ENCODE results near the gene DUSP8.
"Not testable (repeated sequence)": the region's sequence is repeated elsewhere in the genome, so short reads cannot be mapped to it uniquely, and the experiment has no call there.

The DUSP8 gene, protein sequence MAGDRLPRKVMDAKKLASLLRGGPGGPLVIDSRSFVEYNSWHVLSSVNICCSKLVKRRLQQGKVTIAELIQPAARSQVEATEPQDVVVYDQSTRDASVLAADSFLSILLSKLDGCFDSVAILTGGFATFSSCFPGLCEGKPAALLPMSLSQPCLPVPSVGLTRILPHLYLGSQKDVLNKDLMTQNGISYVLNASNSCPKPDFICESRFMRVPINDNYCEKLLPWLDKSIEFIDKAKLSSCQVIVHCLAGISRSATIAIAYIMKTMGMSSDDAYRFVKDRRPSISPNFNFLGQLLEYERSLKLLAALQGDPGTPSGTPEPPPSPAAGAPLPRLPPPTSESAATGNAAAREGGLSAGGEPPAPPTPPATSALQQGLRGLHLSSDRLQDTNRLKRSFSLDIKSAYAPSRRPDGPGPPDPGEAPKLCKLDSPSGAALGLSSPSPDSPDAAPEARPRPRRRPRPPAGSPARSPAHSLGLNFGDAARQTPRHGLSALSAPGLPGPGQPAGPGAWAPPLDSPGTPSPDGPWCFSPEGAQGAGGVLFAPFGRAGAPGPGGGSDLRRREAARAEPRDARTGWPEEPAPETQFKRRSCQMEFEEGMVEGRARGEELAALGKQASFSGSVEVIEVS

GRCh38 chr11:1572197-1573076 is at the start of gene DUSP8:
Gene DUSP8, minus strand, starts transcription at chr11:1572271. Its CDS starts 6,445 bp downstream, at chr11:1565826.
- DNase-seq (ENCODE audit: low read depth) = no peak

- no peak for DNase-seq (ENCODE audit: low read depth)
These were observed 47.4 kb upstream of the DUSP8 start for GRCh38 chr11:1619449-1619848.

GRCh38 chr11:1618231-1618630 is 46.2 kb upstream of the DUSP8 start:
- no peak for DNase-seq (ENCODE audit: low read depth)

DNA sequence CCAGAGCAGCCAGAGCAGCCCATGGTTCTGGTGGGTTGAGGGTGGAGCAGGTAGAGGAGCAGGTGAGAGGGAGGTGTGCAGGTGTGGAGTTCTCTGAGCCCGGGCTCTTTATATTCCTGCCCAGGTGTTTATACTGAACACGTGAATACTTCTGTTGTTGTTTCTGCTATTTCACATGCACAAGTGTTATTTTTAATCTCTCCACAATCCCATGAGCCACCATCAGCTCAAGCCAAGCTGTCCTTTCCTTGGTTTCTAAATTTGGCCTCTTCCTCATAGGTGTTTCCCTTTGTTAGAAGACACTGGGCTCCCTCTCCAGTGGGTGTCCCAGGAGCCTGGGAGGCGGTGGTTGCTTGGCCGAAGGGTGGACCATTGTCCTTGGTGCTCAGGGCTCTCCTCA is 36.3 kb upstream of the DUSP8 start, which contains the start of gene KRTAP5-3:
Gene KRTAP5-3, minus strand, starts transcription at position 101 of the 400 bp plus-strand sequence. Its CDS starts 78 bp downstream, at position 23.
- DNase-seq (ENCODE audit: low read depth) = no peak

- not testable (repeated sequence) for DNase-seq (ENCODE audit: low read depth)
These were observed 35.8 kb upstream of the DUSP8 start for GRCh38 chr11:1607901-1608300.

- not testable (repeated sequence) for DNase-seq (ENCODE audit: low read depth)
These were observed 35.2 kb upstream of the DUSP8 start for GRCh38 chr11:1607156-1607845.

DNA sequence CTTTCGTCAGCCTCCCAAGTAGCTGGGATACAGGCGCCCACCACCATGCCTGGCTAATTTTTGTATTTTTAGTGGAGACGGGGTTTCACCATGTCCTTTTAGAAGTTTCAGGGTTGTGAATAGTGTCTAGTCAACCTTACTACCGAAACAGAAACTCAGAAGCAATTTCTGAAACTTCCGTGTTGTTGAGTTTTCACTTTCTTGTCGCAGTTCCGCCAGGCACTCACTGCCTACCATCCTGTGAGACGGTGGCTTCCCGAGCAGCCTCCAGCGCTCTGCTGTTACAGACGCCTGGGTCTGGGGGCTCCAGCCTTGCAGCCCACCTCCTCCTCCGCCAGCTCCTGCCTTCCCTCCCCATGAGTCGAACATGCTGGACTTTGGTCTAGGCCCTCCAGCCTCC is 33.9 kb upstream of the DUSP8 start:
- DNase-seq (ENCODE audit: low read depth) = not testable (repeated sequence)

DNA sequence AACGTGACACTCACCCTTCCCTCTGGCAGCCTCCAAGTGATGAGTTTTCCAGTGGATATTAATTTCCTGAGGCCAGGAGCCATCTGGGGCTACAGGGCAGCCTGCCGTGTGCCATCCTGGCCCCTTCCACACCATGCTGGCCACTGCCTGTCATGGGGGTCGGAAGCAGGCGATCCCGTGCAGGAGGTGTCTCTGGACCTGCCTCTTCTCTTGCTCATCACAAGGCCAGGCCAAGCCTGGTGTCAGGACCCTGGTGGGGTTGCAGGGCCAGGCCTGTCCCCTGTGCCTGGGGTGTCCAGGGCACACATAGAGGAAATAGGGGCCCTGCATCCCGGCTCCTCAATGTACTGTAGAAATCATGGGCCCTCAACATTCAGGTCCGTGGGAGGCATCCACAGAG is 32.6 kb upstream of the DUSP8 start:
- no peak for DNase-seq (ENCODE audit: low read depth)

DNA sequence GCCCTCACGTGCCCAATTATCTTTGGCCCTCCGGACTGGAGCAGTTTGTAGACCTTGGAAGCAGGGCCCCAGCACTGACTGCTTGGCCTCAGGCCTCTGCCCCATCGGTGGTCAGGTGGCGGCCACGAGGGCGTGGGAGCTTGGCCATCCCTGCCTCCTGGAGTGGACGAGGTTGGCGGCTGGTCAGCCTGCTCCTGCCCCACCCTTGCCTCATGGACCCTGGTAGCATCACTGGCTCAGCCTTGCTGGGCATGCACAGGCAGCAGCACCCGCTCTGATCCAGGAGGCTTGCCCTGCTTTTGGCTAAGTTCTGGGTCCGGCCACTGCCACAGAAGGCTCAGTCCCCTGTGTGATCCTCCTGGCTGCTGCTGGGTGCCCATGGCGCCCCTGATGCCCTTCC is 32.1 kb upstream of the DUSP8 start:
- DNase-seq (ENCODE audit: low read depth) = no peak

DNA sequence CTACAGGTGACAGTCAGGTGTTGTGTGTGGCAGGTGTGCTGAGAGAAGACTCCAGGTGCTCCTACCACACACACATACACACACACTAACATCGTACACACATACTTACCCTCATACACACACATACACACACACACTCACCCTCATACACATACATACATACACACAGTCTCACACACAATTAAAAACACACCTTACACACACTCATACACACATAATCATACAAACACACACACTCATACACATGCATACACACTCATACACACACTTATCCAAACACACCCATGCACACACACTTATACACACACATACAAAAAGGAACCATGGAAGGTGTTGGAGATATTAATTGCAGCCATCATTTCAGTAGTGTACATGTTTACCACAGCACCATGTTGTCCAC is 31.6 kb upstream of the DUSP8 start:
- no peak for DNase-seq (ENCODE audit: low read depth)

DNA sequence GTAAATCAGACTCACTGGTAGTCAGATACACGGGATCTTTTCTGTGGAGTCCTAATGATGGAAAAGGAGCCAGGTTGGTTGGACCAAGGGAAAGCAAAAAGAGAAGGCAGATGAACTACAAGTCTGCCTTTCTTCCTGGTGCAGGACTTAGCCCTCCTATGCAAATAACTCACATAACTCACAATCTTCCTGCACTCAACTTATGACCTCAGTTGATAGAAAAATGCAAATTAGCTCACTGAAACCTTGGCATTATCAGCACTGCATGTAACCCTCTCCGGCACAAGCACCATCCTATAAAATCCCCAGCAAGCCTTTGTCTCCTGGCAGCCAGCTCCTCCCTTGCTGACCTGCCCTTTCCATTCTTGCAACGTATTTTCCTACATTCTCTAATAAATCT is 29.6 kb upstream of the DUSP8 start:
- DNase-seq (ENCODE audit: low read depth) = not testable (repeated sequence)

DNA sequence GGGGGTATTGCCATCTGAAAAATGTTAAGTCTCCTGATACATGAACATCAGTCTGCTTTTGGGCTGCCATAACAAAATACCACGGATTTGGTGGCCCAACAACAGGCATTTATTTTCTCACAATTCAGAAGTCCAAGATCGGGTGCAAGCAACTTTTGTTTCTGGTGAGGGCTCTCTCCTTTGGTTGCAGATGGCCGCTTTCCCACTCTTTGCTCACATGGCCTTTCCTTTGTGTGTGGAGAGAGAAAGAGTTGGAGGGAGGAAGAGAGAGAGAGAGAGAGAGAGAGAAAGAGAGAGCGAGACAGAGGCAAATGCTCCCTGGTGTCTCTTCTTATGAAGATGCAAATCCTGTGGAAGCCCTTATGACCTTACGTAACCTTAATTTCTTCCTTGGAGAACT is 28.6 kb upstream of the DUSP8 start:
- no peak for DNase-seq (ENCODE audit: low read depth)

DNA sequence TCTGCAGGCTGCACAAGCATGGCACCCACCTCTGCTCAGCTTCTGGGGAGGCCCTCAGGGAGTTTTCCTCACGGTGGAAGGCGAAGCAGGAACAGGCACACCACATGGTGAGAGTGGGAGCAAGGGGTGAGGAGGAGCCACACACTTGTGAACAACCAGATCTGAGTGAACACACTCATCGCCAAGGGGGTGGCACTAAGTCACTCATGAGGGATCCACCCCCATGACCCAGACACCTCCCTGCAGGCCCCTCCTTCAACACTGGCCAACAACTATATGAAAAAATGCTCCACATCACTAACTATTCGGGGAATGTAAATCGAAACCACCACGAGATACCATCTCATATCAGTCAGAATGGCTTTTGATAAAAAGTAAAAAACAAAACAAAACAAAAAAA is 26.7 kb upstream of the DUSP8 start:
- no peak for DNase-seq (ENCODE audit: low read depth)

DNA sequence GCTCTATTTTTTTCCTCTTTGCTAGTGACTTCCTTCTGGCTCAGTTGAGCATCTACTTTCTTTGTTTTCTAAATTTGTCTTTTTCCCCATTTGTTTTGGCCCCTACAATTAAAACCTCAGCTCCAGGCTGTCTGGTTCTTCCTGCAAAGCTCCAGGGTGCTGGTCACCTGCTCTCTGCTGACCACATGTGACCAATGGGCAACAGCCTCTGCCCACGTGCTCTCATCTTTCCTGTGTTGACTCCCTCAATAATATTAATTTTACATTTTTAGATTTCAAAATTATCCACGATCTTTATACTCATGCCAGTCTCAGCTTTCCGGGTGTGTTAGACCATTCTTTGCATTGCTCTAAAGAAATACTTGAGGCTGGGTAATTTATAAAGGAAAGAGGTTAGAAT is 26.3 kb upstream of the DUSP8 start:
- DNase-seq (ENCODE audit: low read depth) = not testable (repeated sequence)

DNA sequence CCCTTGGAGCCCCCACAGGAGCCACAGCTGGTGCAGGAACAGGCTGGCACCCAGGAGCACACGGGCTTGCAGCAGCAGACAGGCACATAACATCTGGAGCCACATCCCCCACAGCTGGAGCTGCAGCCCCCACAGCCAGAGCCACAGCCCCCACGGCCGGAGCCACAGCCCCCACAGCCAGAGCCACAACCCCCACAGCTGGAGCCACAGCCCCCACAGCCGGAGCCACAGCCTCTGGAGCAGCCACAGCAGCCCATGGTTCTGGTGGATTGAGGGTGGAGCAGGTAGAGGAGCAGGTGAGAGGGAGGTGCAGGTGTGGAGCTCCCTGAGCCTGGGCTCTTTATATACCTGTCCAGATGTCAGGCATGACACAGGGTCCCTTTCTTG is 25.9 kb upstream of the DUSP8 start, which contains the start of gene KRTAP5-2:
Gene KRTAP5-2, minus strand, starts transcription at position 301 of the 387 bp plus-strand sequence. Its CDS starts 44 bp downstream, at position 257.
- DNase-seq (ENCODE audit: low read depth) = no peak

- DNase-seq (ENCODE audit: low read depth) = no peak
These were observed 25.4 kb upstream of the DUSP8 start for GRCh38 chr11:1597331-1597993.

DNA sequence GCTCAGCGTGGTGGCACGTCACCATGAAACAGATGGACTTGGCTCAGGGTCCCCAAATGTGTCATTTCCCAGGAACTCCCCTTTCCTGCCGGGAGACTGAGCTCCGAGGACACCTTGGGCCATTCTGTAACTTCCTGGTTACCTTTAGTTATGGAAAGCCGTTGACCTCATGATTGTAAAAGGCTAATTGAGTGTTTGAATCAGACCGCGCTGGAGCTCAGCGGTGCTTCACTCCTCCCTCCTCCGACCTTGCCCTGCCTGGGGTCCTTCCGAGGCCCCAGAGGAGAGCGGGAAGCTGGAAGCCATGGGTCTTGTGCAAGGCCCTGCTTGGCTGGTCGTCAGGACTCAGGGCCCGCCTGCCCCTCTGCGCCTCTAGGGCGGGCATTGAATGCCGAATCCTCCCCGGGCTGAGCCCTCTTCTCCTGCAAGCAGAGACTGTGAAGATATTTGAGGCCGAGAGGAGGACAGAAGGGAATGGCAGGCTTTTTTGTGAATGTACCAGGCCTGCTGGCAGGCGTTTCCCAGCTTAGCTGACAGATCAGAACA is 24.6 kb upstream of the DUSP8 start:
- not testable (repeated sequence) for DNase-seq (ENCODE audit: low read depth)

DNA sequence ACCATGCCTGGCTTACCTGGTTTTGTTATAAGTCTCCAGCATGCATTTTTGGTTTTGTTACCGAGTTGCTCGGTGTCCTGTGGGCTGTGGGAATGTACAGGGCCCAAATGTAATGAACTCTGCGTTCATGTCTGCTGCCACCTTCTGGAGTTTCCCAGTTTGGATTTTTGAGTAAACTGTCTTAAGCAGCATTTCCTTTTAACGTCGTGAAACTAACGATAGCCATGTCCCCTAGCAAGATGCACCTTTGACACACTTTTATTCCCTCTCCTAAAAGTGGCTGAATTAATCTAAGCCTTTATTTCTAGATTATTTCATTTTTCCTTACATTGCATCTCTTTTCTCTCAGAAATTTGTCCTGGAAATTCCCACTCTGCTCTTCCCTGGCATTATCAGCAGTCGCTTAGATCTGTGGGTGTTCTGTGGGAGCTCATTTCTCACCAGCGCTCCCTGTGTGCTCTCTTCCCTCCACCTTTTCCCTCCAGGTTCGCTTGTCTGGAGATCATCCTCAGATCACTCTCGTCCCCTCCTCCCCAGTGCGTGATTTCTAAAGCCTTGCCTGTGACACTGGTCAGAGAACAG is 24.0 kb upstream of the DUSP8 start:
- not testable (repeated sequence) for DNase-seq (ENCODE audit: low read depth)

DNA sequence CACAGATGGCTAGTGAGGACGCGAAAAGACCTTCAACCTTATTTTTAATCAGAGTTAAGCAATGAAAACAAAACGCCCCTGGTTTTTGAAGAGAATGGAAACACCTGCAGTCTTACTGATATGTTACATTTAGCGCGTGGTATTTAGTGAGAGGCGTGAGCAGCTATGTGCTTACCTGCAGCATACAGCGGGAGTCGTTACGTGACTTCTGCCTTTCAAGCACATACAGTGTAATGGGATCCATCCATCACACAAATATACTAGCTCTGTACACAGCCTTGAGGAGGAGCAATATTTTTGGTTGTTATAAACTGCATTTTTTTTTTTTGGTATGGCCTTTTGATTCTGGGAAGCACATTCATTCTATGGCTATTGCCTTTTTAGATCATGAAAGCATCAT is 20.6 kb upstream of the DUSP8 start:
- no peak for DNase-seq (ENCODE audit: low read depth)

DNA sequence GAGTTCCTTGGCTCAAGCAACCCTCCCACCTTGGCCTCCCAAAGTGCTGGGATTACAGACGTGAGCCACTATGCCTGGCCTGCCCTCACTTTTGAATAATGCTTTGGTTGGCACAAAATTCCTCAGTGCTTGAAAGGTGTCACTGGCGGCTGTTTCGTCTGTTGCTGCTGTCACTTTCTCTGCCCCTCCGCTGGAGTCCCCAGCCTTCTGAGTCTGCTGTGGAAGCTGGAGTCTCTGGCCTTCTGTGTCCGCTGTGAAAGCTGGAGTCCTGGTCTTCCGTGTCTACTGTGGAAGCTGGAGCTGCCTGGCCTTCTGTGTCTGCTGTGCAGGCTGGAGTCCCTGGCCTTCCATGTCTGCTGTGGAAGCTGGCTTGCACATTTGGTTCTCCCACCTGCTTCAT is 17.9 kb upstream of the DUSP8 start:
- no peak for DNase-seq (ENCODE audit: low read depth)

All from CMK (cell line).